GM13976 (cell line): Measurements from ENCODE around the gene LRTM1.

Experiments used
- DNase-seq: peaks from one replicate; pipeline ENCODE4 v3.0.0; 2012; ENCODE audit warnings: low spot score
- CTCF ChIP-seq: IDR thresholded peaks from 2 replicates; pipeline ENCODE4 v1.5.1; 2012; ENCODE audit warnings: borderline replicate concordance, mild to moderate bottlenecking; ENCODE audit not compliant: insufficient read depth; ENCODE audit errors: extremely low read depth, missing control alignments, control extremely low read depth
- in situ Hi-C: fragments of 300-500 bp; cut with MboI; formaldehyde crosslinking; loops from one replicate; pipeline ENCODE4 v1.12.0; 2022; ENCODE audit warnings: low sequenced_read_pairs, mixed read lengths, inconsistent platforms; ENCODE audit not compliant: unreplicated experiment

LRTM1 gene

GRCh38 chr3:54901906-54902685, 25.8 kb downstream of the LRTM1 start:
- in situ Hi-C loops, result no loop called here
- DNase-seq, result no peak
- TF ChIP-seq CTCF, result no peak

- in situ Hi-C loops, result no loop called here
- DNase-seq, result no peak
- TF ChIP-seq CTCF, result no peak
Observed at GRCh38 chr3:54900838-54901591, 26.8 kb downstream of the LRTM1 start.

GRCh38 chr3:54899273-54899672, 28.6 kb downstream of the LRTM1 start:
- DNase-seq, result no peak
- no peak for TF ChIP-seq CTCF
- in situ Hi-C loops, result no loop called here

- in situ Hi-C loops, result no loop called here
- TF ChIP-seq CTCF, result no peak
- no peak for DNase-seq
Observed at GRCh38 chr3:54897028-54897711, 30.7 kb downstream of the LRTM1 start.

- in situ Hi-C loops, result no loop called here
- no peak for TF ChIP-seq CTCF
- DNase-seq, result no peak
Observed at GRCh38 chr3:54895613-54896012, 32.2 kb downstream of the LRTM1 start.

GRCh38 chr3:54892168-54892567, 35.7 kb downstream of the LRTM1 start:
- in situ Hi-C loops, result no loop called here
- no peak for DNase-seq
- no peak for TF ChIP-seq CTCF
